ENCODE results near the gene SMIM1. TPM values are rescaled to one million over a fixed set of nuclear protein-coding genes. Genes with fewer than 3 reads are reported as not detected.
"Not testable (repeated sequence)": the region's sequence is repeated elsewhere in the genome, so short reads cannot be mapped to it uniquely, and the experiment has no call there.

The SMIM1 gene
- total and polyA plus RNA-seq, 4 donors, result 0.99 to 10.1 (median 3.3) TPM

GRCh38 chr1:3744646-3745045, 27.9 kb upstream of the SMIM1 start:
- no peak overlapping the region for H3K4me3 ChIP-seq (ENCODE audit: low read depth, low read length)
- 92% methylated on average over 10 of the region's 10 CpGs for WGBS (ENCODE audit: insufficient coverage)

DNA sequence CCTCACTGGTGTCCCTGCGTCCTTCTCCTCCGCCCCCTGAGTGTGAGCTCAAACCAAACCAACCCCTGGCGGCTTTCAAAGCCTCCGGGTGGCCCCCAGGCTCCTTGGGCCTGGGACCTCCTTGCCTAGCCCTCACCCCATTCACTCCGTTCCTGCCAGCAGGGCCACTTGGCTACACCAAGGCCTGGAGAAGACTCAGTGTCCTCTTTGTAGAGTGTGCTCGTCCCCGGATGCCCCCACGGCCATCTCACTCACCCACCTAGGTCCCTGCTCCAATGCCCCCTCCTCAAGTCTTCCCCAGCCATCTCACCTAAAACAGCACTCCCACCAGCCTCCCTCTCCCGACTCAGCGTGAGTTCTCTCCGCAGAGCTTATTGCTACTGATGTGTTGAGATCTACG, 27.5 kb upstream of the SMIM1 start:
- peaks cover 56% of the 10 kb centered on the region for H3K36me3 ChIP-seq (ENCODE audit: control insufficient read depth, insufficient read depth, low read length)
- H3K9me3 ChIP-seq (ENCODE audit: control insufficient read depth, insufficient read depth, low read length), result no peaks in the 10 kb centered on the region
- peaks cover 33% of the 10 kb centered on the region for H3K4me1 ChIP-seq (ENCODE audit: control insufficient read depth, insufficient read depth, low read length)
- no peaks in the 10 kb centered on the region for H3K27me3 ChIP-seq (ENCODE audit: control insufficient read depth, insufficient read depth, low read length)
- DNase-seq (ENCODE audit: low read depth in 4 of 6, low spot score in 6 of 6), result no peak
- WGBS (ENCODE audit: insufficient coverage), result 93% methylated on average over 12 of the region's 12 CpGs
- H3K4me3 ChIP-seq (ENCODE audit: low read depth, low read length), result no peak overlapping the region
- H3K27ac ChIP-seq (ENCODE audit: low read depth, low read length), result no peak overlapping the region

More at GRCh38 chr1:3744646-3745045, 27.9 kb upstream of the SMIM1 start:
- no peaks in the 10 kb centered on the region for H3K9me3 ChIP-seq (ENCODE audit: control insufficient read depth, insufficient read depth, low read length)
- peaks cover 33% of the 10 kb centered on the region for H3K4me1 ChIP-seq (ENCODE audit: control insufficient read depth, insufficient read depth, low read length)
- H3K36me3 ChIP-seq (ENCODE audit: control insufficient read depth, insufficient read depth, low read length), result peaks cover 60% of the 10 kb centered on the region
- no peak for DNase-seq (ENCODE audit: low read depth in 4 of 6, low spot score in 6 of 6)
- H3K27me3 ChIP-seq (ENCODE audit: control insufficient read depth, insufficient read depth, low read length), result no peaks in the 10 kb centered on the region
- no peak overlapping the region for H3K27ac ChIP-seq (ENCODE audit: low read depth, low read length)

- H3K4me1 ChIP-seq (ENCODE audit: control insufficient read depth, insufficient read depth, low read length), result peaks cover 33% of the 10 kb centered on the region
- H3K27me3 ChIP-seq (ENCODE audit: control insufficient read depth, insufficient read depth, low read length), result no peaks in the 10 kb centered on the region
- no peak for DNase-seq (ENCODE audit: low read depth in 4 of 6, low spot score in 6 of 6)
- WGBS (ENCODE audit: insufficient coverage), result 73% methylated on average over 24 of the region's 25 CpGs
- H3K4me3 ChIP-seq (ENCODE audit: low read depth, low read length), result no peak overlapping the region
- no peak overlapping the region for H3K27ac ChIP-seq (ENCODE audit: low read depth, low read length)
- H3K9me3 ChIP-seq (ENCODE audit: control insufficient read depth, insufficient read depth, low read length), result no peaks in the 10 kb centered on the region
- H3K36me3 ChIP-seq (ENCODE audit: control insufficient read depth, insufficient read depth, low read length), result peaks cover 49% of the 10 kb centered on the region
Measured at GRCh38 chr1:3745590-3746381, 26.8 kb upstream of the SMIM1 start.

GRCh38 chr1:3746389-3746829, 26.1 kb upstream of the SMIM1 start:
- peaks cover 44% of the 10 kb centered on the region for H3K36me3 ChIP-seq (ENCODE audit: control insufficient read depth, insufficient read depth, low read length)
- peak overlapping the region; percentile 57 for H3K4me3 ChIP-seq (ENCODE audit: low read depth, low read length)
- no peak overlapping the region for H3K27ac ChIP-seq (ENCODE audit: low read depth, low read length)
- WGBS (ENCODE audit: insufficient coverage), result 6% methylated on average over 35 of the region's 35 CpGs
- no peaks in the 10 kb centered on the region for H3K27me3 ChIP-seq (ENCODE audit: control insufficient read depth, insufficient read depth, low read length)
- H3K9me3 ChIP-seq (ENCODE audit: control insufficient read depth, insufficient read depth, low read length), result no peaks in the 10 kb centered on the region
- H3K4me1 ChIP-seq (ENCODE audit: control insufficient read depth, insufficient read depth, low read length), result peaks cover 33% of the 10 kb centered on the region
- DNase-seq (ENCODE audit: low read depth in 4 of 6, low spot score in 6 of 6), result peak in 1 of 6 donors; percentile 10

GRCh38 chr1:3746830-3747521, 25.6 kb upstream of the SMIM1 start:
- H3K27ac ChIP-seq (ENCODE audit: low read depth, low read length), result no peak overlapping the region
- DNase-seq (ENCODE audit: low read depth in 4 of 6, low spot score in 6 of 6), result peak in 5 of 6 donors; percentile 60 to 95 (median 71)
- H3K9me3 ChIP-seq (ENCODE audit: control insufficient read depth, insufficient read depth, low read length), result no peaks in the 10 kb centered on the region
- under 1% methylated on average over 69 of the region's 73 CpGs for WGBS (ENCODE audit: insufficient coverage)
- peaks cover 38% of the 10 kb centered on the region for H3K36me3 ChIP-seq (ENCODE audit: control insufficient read depth, insufficient read depth, low read length)
- peak overlapping the region; percentile 57 for H3K4me3 ChIP-seq (ENCODE audit: low read depth, low read length)
- peaks cover 33% of the 10 kb centered on the region for H3K4me1 ChIP-seq (ENCODE audit: control insufficient read depth, insufficient read depth, low read length)
- no peaks in the 10 kb centered on the region for H3K27me3 ChIP-seq (ENCODE audit: control insufficient read depth, insufficient read depth, low read length)

DNA sequence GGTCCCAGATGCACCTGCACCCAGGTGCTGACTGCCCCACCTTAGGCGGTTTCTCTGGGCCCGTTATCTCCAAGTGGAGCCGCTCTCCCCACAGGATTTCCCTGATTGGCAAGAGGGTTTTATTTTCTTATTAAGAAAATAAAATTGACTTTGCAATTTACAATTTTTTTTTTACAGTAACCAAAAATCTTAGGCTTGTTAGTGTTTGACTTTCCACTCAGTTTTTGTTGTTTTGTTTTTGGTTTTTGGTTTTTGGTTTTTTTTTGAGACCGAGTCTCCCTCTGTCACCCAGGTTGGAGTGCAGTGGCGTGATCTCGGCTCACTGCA, 25.1 kb upstream of the SMIM1 start:
- H3K27ac ChIP-seq (ENCODE audit: low read depth, low read length), result no peak overlapping the region
- H3K27me3 ChIP-seq (ENCODE audit: control insufficient read depth, insufficient read depth, low read length), result no peaks in the 10 kb centered on the region
- H3K4me3 ChIP-seq (ENCODE audit: low read depth, low read length), result peak overlapping the region; percentile 57
- H3K36me3 ChIP-seq (ENCODE audit: control insufficient read depth, insufficient read depth, low read length), result peaks cover 33% of the 10 kb centered on the region
- no peak for DNase-seq (ENCODE audit: low read depth in 4 of 6, low spot score in 6 of 6)
- no peaks in the 10 kb centered on the region for H3K9me3 ChIP-seq (ENCODE audit: control insufficient read depth, insufficient read depth, low read length)
- WGBS (ENCODE audit: insufficient coverage), result 80% methylated on average over 2 of the region's 6 CpGs
- H3K4me1 ChIP-seq (ENCODE audit: control insufficient read depth, insufficient read depth, low read length), result peaks cover 33% of the 10 kb centered on the region

- no peak for DNase-seq (ENCODE audit: low read depth in 4 of 6, low spot score in 6 of 6)
- Histone ChIP-seq H3K4me1 (ENCODE audit: control insufficient read depth, insufficient read depth, low read length) (peaks cover 33% of the 10 kb centered on the region), H3K4me3 (ENCODE audit: low read depth, low read length) (peak overlapping the region; percentile 57), H3K36me3 (ENCODE audit: control insufficient read depth, insufficient read depth, low read length) (peaks cover 29% of the 10 kb centered on the region), H3K27ac (ENCODE audit: low read depth, low read length) (no peak overlapping the region), H3K9me3 (ENCODE audit: control insufficient read depth, insufficient read depth, low read length) (no peaks in the 10 kb centered on the region), H3K27me3 (ENCODE audit: control insufficient read depth, insufficient read depth, low read length) (no peaks in the 10 kb centered on the region)
- WGBS (ENCODE audit: insufficient coverage), result 71% methylated on average over 1 of the region's 13 CpGs
Measured at GRCh38 chr1:3747903-3748302, 24.6 kb upstream of the SMIM1 start.

DNA sequence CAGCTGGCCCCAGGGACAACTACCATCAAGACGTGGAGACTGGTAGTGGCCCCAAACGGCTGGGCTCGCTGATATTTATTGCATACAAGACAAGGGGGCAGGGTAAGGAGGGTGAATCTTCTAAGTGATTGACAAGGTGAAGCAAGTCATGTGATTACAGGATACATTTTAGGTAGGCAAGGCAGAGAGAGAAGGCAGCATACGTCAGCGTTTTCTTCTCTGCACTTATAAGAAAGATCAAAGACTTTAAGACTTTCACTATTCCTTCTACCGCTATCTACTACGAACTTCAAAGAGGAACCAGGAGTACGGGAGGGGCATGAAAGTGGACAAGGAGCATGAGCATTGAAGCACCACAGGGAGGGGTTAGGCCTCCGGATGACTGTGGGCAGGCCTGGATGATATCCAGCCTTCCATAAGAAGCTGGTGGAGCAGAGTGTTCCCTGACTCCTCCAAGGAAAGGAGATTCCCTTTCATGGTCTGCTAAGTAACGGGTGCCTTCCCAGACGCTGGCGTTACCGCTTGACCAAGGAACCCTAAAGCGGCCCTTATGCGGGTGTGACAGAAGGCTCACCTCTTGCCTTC, 24.1 kb upstream of the SMIM1 start:
- not testable (repeated sequence) for H3K27me3 ChIP-seq (ENCODE audit: control insufficient read depth, insufficient read depth, low read length); H3K27ac ChIP-seq (ENCODE audit: low read depth, low read length); DNase-seq (ENCODE audit: low read depth in 4 of 6, low spot score in 6 of 6); H3K4me3 ChIP-seq (ENCODE audit: low read depth, low read length); H3K9me3 ChIP-seq (ENCODE audit: control insufficient read depth, insufficient read depth, low read length)
- Histone ChIP-seq H3K36me3 (ENCODE audit: control insufficient read depth, insufficient read depth, low read length) (peaks cover 26% of the 10 kb centered on the region), H3K4me1 (ENCODE audit: control insufficient read depth, insufficient read depth, low read length) (peaks cover 33% of the 10 kb centered on the region)
- 88% methylated on average over 6 of the region's 15 CpGs for WGBS (ENCODE audit: insufficient coverage)

DNA sequence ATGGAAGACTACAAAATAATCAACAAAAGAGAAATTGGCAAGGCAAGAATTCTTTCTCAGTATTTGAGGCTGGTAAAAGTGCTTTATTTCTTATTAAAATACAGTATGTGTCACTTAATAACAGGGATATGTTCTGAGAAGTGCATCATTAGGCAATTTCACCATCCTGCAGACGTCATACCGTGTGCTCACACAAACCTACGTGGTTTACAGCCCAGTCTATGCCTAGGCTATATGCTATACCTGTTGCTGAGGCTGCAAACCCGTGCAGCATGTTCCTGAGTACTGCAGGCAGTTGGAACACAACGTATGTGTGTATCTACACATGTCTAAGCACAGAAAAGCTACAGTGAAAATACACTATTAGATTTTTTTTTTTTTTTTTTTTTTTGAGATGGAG, 23.0 kb upstream of the SMIM1 start:
- Histone ChIP-seq H3K4me3 (ENCODE audit: low read depth, low read length) (no peak overlapping the region), H3K9me3 (ENCODE audit: control insufficient read depth, insufficient read depth, low read length) (no peaks in the 10 kb centered on the region), H3K4me1 (ENCODE audit: control insufficient read depth, insufficient read depth, low read length) (peaks cover 32% of the 10 kb centered on the region), H3K36me3 (ENCODE audit: control insufficient read depth, insufficient read depth, low read length) (peaks cover 16% of the 10 kb centered on the region), H3K27ac (ENCODE audit: low read depth, low read length) (no peak overlapping the region), H3K27me3 (ENCODE audit: control insufficient read depth, insufficient read depth, low read length) (peaks cover 3% of the 10 kb centered on the region)
- DNase-seq (ENCODE audit: low read depth in 4 of 6, low spot score in 6 of 6), result no peak
- 88% methylated on average over 1 of the region's 5 CpGs for WGBS (ENCODE audit: insufficient coverage)

Measured in spinal cord (tissue), 10 donors.